Parathyroid adenoma (tissue), 2 donors: ENCODE data around the gene SSBP2.
"Not testable (repeated sequence)": the region's sequence is repeated elsewhere in the genome, so short reads cannot be mapped to it uniquely, and the experiment has no call there.

Source experiments
- H2AFZ ChIP-seq: fragments of 300-600 bp; sonication (generic); one replicate; pipeline ENCODE4 v1.7.0; 2017; ENCODE audit warnings: antibody characterized with exemption, mild to moderate bottlenecking
- H3K27ac ChIP-seq: fragments of 300-600 bp; sonication (generic); one replicate; pipeline ENCODE4 v1.7.0; 2017
- H3K27me3 ChIP-seq: fragments of 300-600 bp; sonication (generic); one replicate; pipeline ENCODE4 v1.7.0; 2017; ENCODE audit warnings: low read length; ENCODE audit not compliant: control insufficient read depth, insufficient read depth
- H3K36me3 ChIP-seq: fragments of 300-600 bp; sonication (generic); one replicate; pipeline ENCODE4 v1.7.0; 2017; ENCODE audit warnings: low read length; ENCODE audit not compliant: control insufficient read depth, insufficient read depth
- H3K4me1 ChIP-seq: fragments of 300-600 bp; sonication (generic); one replicate; pipeline ENCODE4 v1.7.0; 2017; ENCODE audit warnings: control low read depth
- H3K4me2 ChIP-seq: fragments of 300-600 bp; sonication (generic); one replicate; pipeline ENCODE4 v1.7.0; 2017; ENCODE audit warnings: low read length
- H3K4me3 ChIP-seq: fragments of 300-600 bp; sonication (generic); one replicate; pipeline ENCODE4 v1.7.0; 2017; ENCODE audit warnings: low read depth, low read length
- H3K79me2 ChIP-seq: fragments of 300-600 bp; sonication (generic); one replicate; pipeline ENCODE4 v1.7.0; 2017; ENCODE audit warnings: control low read depth
- H3K9ac ChIP-seq: fragments of 300-600 bp; sonication (generic); one replicate; pipeline ENCODE4 v1.7.0; 2017; ENCODE audit warnings: mild to moderate bottlenecking
- H3K9me3 ChIP-seq: fragments of 300-600 bp; sonication (generic); one replicate; pipeline ENCODE4 v1.7.0; 2017; ENCODE audit warnings: low read length; ENCODE audit not compliant: control insufficient read depth
- CTCF ChIP-seq: fragments of 300-600 bp; sonication (generic); IDR thresholded peaks from one replicate; pipeline ENCODE4 v1.7.0; 2017; ENCODE audit warnings: antibody characterized with exemption, mild to moderate bottlenecking
- donor health status: primary hyperparathyroidism.

The SSBP2 gene

GRCh38 chr5:81506378-81506777 is 244.5 kb downstream of the SSBP2 start:
- Histone ChIP-seq H3K27ac (no peak overlapping the region), H3K79me2 (no peaks in the 10 kb centered on the region), H3K4me2 (no peak overlapping the region), H3K36me3 (no peaks in the 10 kb centered on the region), H3K9me3 (no peaks in the 10 kb centered on the region), H3K27me3 (no peaks in the 10 kb centered on the region), H2AFZ (no peak overlapping the region), H3K9ac (no peak overlapping the region), H3K4me3 (no peak overlapping the region), H3K4me1 (no peaks in the 10 kb centered on the region)
- TF ChIP-seq CTCF, result no peak

- Histone ChIP-seq H3K36me3 (no peaks in the 10 kb centered on the region), H3K9me3 (no peaks in the 10 kb centered on the region), H3K27ac (no peak overlapping the region), H3K4me2 (peak overlapping the region; percentile 11), H2AFZ (no peak overlapping the region), H3K4me3 (no peak overlapping the region), H3K4me1 (no peaks in the 10 kb centered on the region), H3K9ac (no peak overlapping the region), H3K79me2 (no peaks in the 10 kb centered on the region), H3K27me3 (no peaks in the 10 kb centered on the region)
- no peak for TF ChIP-seq CTCF
Observed at GRCh38 chr5:81505672-81506071, 245.2 kb downstream of the SSBP2 start.

GRCh38 chr5:81503602-81504001 is 247.3 kb downstream of the SSBP2 start:
- not testable (repeated sequence) for H3K9ac ChIP-seq, H2AFZ ChIP-seq, H3K9me3 ChIP-seq, H3K79me2 ChIP-seq, H3K27me3 ChIP-seq, H3K4me2 ChIP-seq, H3K4me3 ChIP-seq, H3K4me1 ChIP-seq, H3K27ac ChIP-seq, H3K36me3 ChIP-seq

GRCh38 chr5:81495286-81495685 is 255.6 kb downstream of the SSBP2 start:
- TF ChIP-seq CTCF, result no peak
- no peaks in the 10 kb centered on the region for H3K4me1 ChIP-seq
- no peak overlapping the region for H3K9ac ChIP-seq
- no peaks in the 10 kb centered on the region for H3K79me2 ChIP-seq
- no peak overlapping the region for H3K27ac ChIP-seq
- no peaks in the 10 kb centered on the region for H3K36me3 ChIP-seq
- no peak overlapping the region for H2AFZ ChIP-seq
- no peaks in the 10 kb centered on the region for H3K9me3 ChIP-seq
- no peak overlapping the region for H3K4me3 ChIP-seq
- no peak overlapping the region for H3K4me2 ChIP-seq
- no peaks in the 10 kb centered on the region for H3K27me3 ChIP-seq

GRCh38 chr5:81488862-81489261 is 262.0 kb downstream of the SSBP2 start:
- H3K79me2 ChIP-seq, result no peaks in the 10 kb centered on the region

More at GRCh38 chr5:81488862-81489261, 262.0 kb downstream of the SSBP2 start:
- no peaks in the 10 kb centered on the region for H3K9me3 ChIP-seq
- H3K4me2 ChIP-seq, result no peak overlapping the region
- H2AFZ ChIP-seq, result no peak overlapping the region
- no peaks in the 10 kb centered on the region for H3K4me1 ChIP-seq
- no peaks in the 10 kb centered on the region for H3K27me3 ChIP-seq
- no peak overlapping the region for H3K9ac ChIP-seq
- H3K4me3 ChIP-seq, result no peak overlapping the region
- no peaks in the 10 kb centered on the region for H3K36me3 ChIP-seq
- TF ChIP-seq CTCF, result no peak
- H3K27ac ChIP-seq, result no peak overlapping the region
